WTC11 (cell line): ENCODE measurements around the gene C6. TPM values are rescaled to one million over a fixed set of nuclear protein-coding genes. Genes with fewer than 3 reads are reported as not detected.

Experiments used
- ATAC-seq: fragments of 200-7000 bp; cut with Tn5 transposase; 2 replicates; pipeline ENCODE4 v1.10.0; 2021; ENCODE audit warnings: mild to moderate bottlenecking, moderate library complexity
- CTCF ChIA-PET: fragments of 300-600 bp; sonication (Branson Sonifier 250); formaldehyde crosslinking; loops from one replicate; lab custom pipeline; 2021; ENCODE audit warnings: antibody characterized with exemption; lab: Charles Lee
- POLR2A ChIA-PET: fragments of 350-600 bp; sonication (Branson Sonifier 250); formaldehyde crosslinking; loops from one replicate; lab custom pipeline; 2021; ENCODE audit warnings: antibody characterized with exemption; lab: Charles Lee
- DNase-seq: peaks from one replicate; pipeline ENCODE4 v3.0.0; 2021; ENCODE audit warnings: low spot score
- H3K27ac Mint-ChIP-seq: 2 replicates; pipeline ENCODE4 v1.8.0; 2021; ENCODE audit warnings: mixed read lengths
- H3K27me3 Mint-ChIP-seq: 2 replicates; pipeline ENCODE4 v1.8.0; 2021; ENCODE audit warnings: low read depth, mild to moderate bottlenecking, moderate library complexity, mixed read lengths
- H3K36me3 Mint-ChIP-seq: 2 replicates; pipeline ENCODE4 v1.8.0; 2021; ENCODE audit warnings: mixed read lengths
- H3K4me1 Mint-ChIP-seq: 2 replicates; pipeline ENCODE4 v1.8.0; 2022; ENCODE audit warnings: mixed read lengths
- H3K4me3 Mint-ChIP-seq: 2 replicates; pipeline ENCODE4 v1.8.0; 2021; ENCODE audit warnings: mild to moderate bottlenecking, moderate library complexity, mixed read lengths
- H3K9me3 Mint-ChIP-seq: 2 replicates; pipeline ENCODE4 v1.8.0; 2021; ENCODE audit warnings: mixed read lengths
- CBFB ChIP-seq: sonication (generic); formaldehyde crosslinking; IDR thresholded peaks from 2 replicates; pipeline ENCODE4 v1.8.1; 2022; ENCODE audit warnings: mild to moderate bottlenecking, low read depth, missing genetic modification reagents
- CTCF ChIP-seq: fragments of 200-600 bp; IDR thresholded peaks from 2 replicates; pipeline ENCODE4 v1.8.0; 2022; ENCODE audit warnings: antibody characterized with exemption
- E2F4 ChIP-seq: sonication (generic); formaldehyde crosslinking; IDR thresholded peaks from 2 replicates; pipeline ENCODE4 v1.8.1; 2022; ENCODE audit warnings: low read depth, mild to moderate bottlenecking, moderate library complexity, missing genetic modification reagents, borderline replicate concordance
- ESRRA ChIP-seq: sonication (generic); formaldehyde crosslinking; IDR thresholded peaks from 2 replicates; pipeline ENCODE4 v1.8.1; 2022; ENCODE audit warnings: mild to moderate bottlenecking, missing genetic modification reagents, borderline replicate concordance
- KAT7 ChIP-seq: sonication (generic); formaldehyde crosslinking; IDR thresholded peaks from 2 replicates; pipeline ENCODE4 v1.8.1; 2023; ENCODE audit warnings: missing genetic modification reagents, mild to moderate bottlenecking, borderline replicate concordance
- MLX ChIP-seq: sonication (generic); formaldehyde crosslinking; IDR thresholded peaks from 2 replicates; pipeline ENCODE4 v1.8.1; 2023; ENCODE audit warnings: mild to moderate bottlenecking, missing genetic modification reagents, moderate library complexity
- MXD4 ChIP-seq: fragments of 250-450 bp; sonication (Bioruptor Pico); IDR thresholded peaks from 2 replicates; pipeline ENCODE4 v1.8.0; 2021; ENCODE audit warnings: mild to moderate bottlenecking, moderate library complexity, borderline replicate concordance
- NFE2L1 ChIP-seq: sonication (generic); formaldehyde crosslinking; IDR thresholded peaks from 2 replicates; pipeline ENCODE4 v1.8.1; 2023; ENCODE audit warnings: missing genetic modification reagents
- OVOL2 ChIP-seq: fragments of 250-450 bp; sonication (Bioruptor Pico); IDR thresholded peaks from 2 replicates; pipeline ENCODE4 v1.9.0; 2021; ENCODE audit warnings: mild to moderate bottlenecking, borderline replicate concordance
- PRDM15 ChIP-seq: sonication (generic); formaldehyde crosslinking; IDR thresholded peaks from 2 replicates; pipeline ENCODE4 v1.8.0; 2022; ENCODE audit warnings: missing genetic modification reagents
- STAT6 ChIP-seq: sonication (generic); formaldehyde crosslinking; conservative IDR thresholded peaks from 2 replicates; pipeline ENCODE4 v1.8.1; 2023; ENCODE audit warnings: mild to moderate bottlenecking, low read depth, missing genetic modification reagents, moderate library complexity
- TP53 ChIP-seq: sonication (generic); formaldehyde crosslinking; IDR thresholded peaks from 2 replicates; pipeline ENCODE4 v1.8.1; 2023; ENCODE audit warnings: mild to moderate bottlenecking, missing genetic modification reagents
- ZBTB43 ChIP-seq: sonication (generic); formaldehyde crosslinking; IDR thresholded peaks from 2 replicates; pipeline ENCODE4 v1.8.1; 2023; ENCODE audit warnings: mild to moderate bottlenecking, missing genetic modification reagents
- ZMAT4 ChIP-seq: fragments of 250-450 bp; sonication (Bioruptor Pico); IDR thresholded peaks from 2 replicates; pipeline ENCODE4 v1.9.0; 2021; ENCODE audit warnings: mild to moderate bottlenecking
- ZNF121 ChIP-seq: sonication (generic); formaldehyde crosslinking; IDR thresholded peaks from 2 replicates; pipeline ENCODE4 v1.8.0; 2023; ENCODE audit warnings: missing genetic modification reagents
- ZNF281 ChIP-seq: sonication (generic); formaldehyde crosslinking; IDR thresholded peaks from 2 replicates; pipeline ENCODE4 v1.8.0; 2023; ENCODE audit warnings: mild to moderate bottlenecking, missing genetic modification reagents
- ZNF317 ChIP-seq: sonication (generic); formaldehyde crosslinking; IDR thresholded peaks from 2 replicates; pipeline ENCODE4 v1.8.1; 2023; ENCODE audit warnings: low read depth, mild to moderate bottlenecking, moderate library complexity, missing genetic modification reagents, borderline replicate concordance
- ZNF396 ChIP-seq: fragments of 250-450 bp; sonication (Bioruptor Pico); IDR thresholded peaks from 2 replicates; pipeline ENCODE4 v1.8.0; 2021; ENCODE audit warnings: mild to moderate bottlenecking, moderate library complexity, borderline replicate concordance
- total RNA-seq: library from RNA; stranded (reverse); gene quantifications from 3 replicates; pipeline ENCODE4 v1.2.3, GENCODE V29; 2021

C6 gene
- total RNA-seq, 1 experiment from 2014 or later, result 0.13 TPM

- TF ChIP-seq CTCF (no peak), ESRRA (no peak)
These were observed 33.0 kb upstream of the C6 start (continued) for GRCh38 chr5:41246376-41246775.

GRCh38 chr5:41243558-41243957 lies 30.2 kb upstream of the C6 start:
- CTCF ChIA-PET, result no interaction called here
- H3K27ac Mint-ChIP-seq, result no peak overlapping the region
- ATAC-seq (no peak), DNase-seq (no peak)
- H3K36me3 Mint-ChIP-seq, result no peaks in the 10 kb centered on the region
- H3K9me3 Mint-ChIP-seq, result peaks cover 13% of the 10 kb centered on the region
- POLR2A ChIA-PET, result no interaction called here
- no peak for TF ChIP-seq MXD4 (CRISPR knock-in tag)
- no peak for TF ChIP-seq ZBTB43 (CRISPR knock-in tag)
- TF ChIP-seq OVOL2 (CRISPR knock-in tag), result no peak
- TF ChIP-seq ZNF396 (CRISPR knock-in tag), result no peak
- no peak for TF ChIP-seq ZNF317
- no peak for TF ChIP-seq E2F4 (CRISPR knock-in tag)
- no peak for TF ChIP-seq KAT7
- TF ChIP-seq PRDM15 (CRISPR knock-in tag), result no peak
- TF ChIP-seq MLX (CRISPR knock-in tag), result no peak
- TF ChIP-seq TP53, result no peak
- no peak for TF ChIP-seq NFE2L1 (CRISPR knock-in tag)
- TF ChIP-seq STAT6 (CRISPR knock-in tag), result no peak
- TF ChIP-seq ZNF281 (CRISPR knock-in tag), result no peak
- no peak for TF ChIP-seq CBFB (CRISPR knock-in tag)
- TF ChIP-seq ZMAT4, result no peak
- no peak for TF ChIP-seq ZNF121
- no peak for TF ChIP-seq CTCF
- 0 out of 2 replicates have a peak, but pooled peaks cover 4% of the 10 kb centered on the region for H3K4me1 Mint-ChIP-seq
- no peak overlapping the region for H3K4me3 Mint-ChIP-seq
- H3K27me3 Mint-ChIP-seq, result no peaks in the 10 kb centered on the region
